ENCODE data around the gene SCNN1B.
"Not testable (repeated sequence)": the region's sequence is repeated elsewhere in the genome, so short reads cannot be mapped to it uniquely, and the experiment has no call there.

SCNN1B gene

GRCh38 chr16:23288726-23289512 is 13.2 kb upstream of the SCNN1B start:
- no peak for DNase-seq (ENCODE audit: low read depth)

- peak; percentile 6 for DNase-seq (ENCODE audit: low read depth)
Measured at GRCh38 chr16:23290189-23291062, 11.7 kb upstream of the SCNN1B start.

- DNase-seq (ENCODE audit: low read depth), result no peak
Measured at GRCh38 chr16:23293016-23293415, 9.1 kb upstream of the SCNN1B start.

- DNase-seq (ENCODE audit: low read depth), result no peak
Measured at GRCh38 chr16:23294260-23294659, 7.8 kb upstream of the SCNN1B start.

GRCh38 chr16:23296994-23297393 is 5.1 kb upstream of the SCNN1B start:
- no peak for DNase-seq (ENCODE audit: low read depth)

GRCh38 chr16:23298290-23298915 is 3.7 kb upstream of the SCNN1B start:
- no peak for DNase-seq (ENCODE audit: low read depth)

DNA sequence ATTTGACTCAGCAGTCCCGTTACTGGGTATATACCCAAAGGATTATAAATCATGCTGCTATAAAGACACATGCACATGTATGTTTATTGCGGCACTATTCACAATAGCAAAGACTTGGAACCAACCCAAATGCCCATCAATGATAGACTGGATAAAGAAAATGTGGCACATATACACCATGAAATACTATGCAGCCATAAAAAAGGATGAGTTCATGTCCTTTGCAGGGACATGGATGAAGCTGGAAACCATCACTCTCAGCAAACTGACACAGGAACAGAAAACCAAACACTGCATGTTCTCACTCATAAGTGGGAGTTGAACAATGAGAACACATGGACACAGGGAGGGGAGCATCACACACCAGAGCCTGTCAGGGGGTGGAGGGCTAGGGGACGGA is 2.3 kb upstream of the SCNN1B start:
- DNase-seq (ENCODE audit: low read depth), result not testable (repeated sequence)

- DNase-seq (ENCODE audit: low read depth), result no peak
Measured at GRCh38 chr16:23301251-23302044, 654 bp upstream of the SCNN1B start.

DNA sequence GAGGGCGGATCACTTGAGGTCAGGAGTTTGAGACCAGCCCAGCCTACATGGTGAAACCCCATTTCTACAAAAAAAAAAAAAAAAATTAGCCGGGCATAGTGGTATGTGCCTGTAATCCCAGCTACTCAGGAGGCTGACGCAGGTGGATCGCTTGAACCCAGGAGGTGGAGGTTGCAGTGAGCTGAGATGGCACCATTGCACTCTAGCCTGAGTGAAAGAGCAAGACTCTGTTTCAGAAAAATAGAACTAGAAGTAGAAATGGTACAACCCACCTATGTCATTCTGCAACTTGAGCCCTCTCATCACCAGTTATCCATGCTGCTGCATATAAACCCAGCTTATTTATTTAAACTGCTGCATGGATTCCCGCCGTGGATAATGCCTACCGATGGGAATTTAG is 1.6 kb downstream of the SCNN1B start:
- no peak for DNase-seq (ENCODE audit: low read depth)

DNA sequence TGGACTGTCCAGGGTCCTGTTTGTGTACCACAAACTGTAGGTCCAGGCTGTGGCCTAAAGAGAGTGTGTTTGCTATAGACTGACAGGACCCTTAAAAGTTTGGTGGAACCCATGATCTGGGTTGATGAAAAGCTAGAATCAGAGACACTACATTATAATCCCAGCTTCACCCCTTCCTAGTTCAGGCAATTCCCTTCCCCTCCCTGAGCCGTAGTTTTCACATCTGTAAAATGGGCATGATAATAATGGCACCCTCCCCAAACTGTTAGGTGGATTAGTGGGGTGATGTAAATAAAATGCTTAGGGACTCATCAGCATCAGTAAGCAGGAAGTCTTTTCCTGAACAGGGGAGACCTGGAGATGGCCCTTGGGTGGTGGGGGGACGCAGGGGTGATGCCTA is 2.5 kb downstream of the SCNN1B start:
- no peak for DNase-seq (ENCODE audit: low read depth)

GRCh38 chr16:23306199-23307100 is 4.3 kb downstream of the SCNN1B start:
- no peak for DNase-seq (ENCODE audit: low read depth)

GRCh38 chr16:23310217-23310616 is 8.1 kb downstream of the SCNN1B start:
- peak; percentile 5 for DNase-seq (ENCODE audit: low read depth)

- no peak for DNase-seq (ENCODE audit: low read depth)
Measured at GRCh38 chr16:23310744-23311143, 8.6 kb downstream of the SCNN1B start.

DNA sequence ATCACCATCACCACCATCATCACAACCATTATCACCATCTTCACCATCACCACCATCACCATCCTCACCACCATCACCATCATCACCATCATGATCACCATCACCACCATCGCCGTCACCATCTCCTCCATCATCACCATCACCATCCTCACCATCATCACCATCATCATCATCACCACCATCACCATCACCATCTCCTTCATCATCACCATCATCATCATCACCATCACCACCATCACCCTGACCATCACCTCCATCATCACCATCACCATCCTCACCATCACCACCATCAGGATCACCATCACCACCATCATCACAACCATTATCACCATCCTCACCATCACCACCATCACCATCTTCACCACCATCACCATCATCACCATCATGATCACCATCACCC is 14.1 kb downstream of the SCNN1B start:
- DNase-seq (ENCODE audit: low read depth), result no peak

- DNase-seq (ENCODE audit: low read depth), result no peak
Measured at GRCh38 chr16:23316634-23317265, 14.6 kb downstream of the SCNN1B start.

- no peak for DNase-seq (ENCODE audit: low read depth)
Measured at GRCh38 chr16:23317266-23317661, 15.2 kb downstream of the SCNN1B start.

DNA sequence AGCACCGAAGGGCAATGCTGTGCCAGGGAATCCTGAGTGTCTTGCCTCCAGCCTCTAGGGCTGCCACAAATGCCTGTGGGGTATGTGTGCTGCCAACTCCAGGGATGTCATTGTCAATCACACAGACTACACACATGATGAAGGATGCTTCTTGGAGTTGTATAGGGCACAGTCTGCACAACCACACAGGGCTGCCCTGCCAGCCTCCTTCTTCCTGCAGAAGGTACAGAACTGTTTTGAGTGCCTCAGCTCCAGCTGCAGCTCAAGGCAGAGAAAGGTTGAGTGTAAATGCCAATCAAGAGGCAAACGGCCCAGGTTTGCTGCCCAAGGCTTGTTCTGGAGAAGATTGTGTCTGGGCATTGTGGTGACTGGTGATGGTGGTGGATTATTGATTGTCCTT is 15.6 kb downstream of the SCNN1B start:
- DNase-seq (ENCODE audit: low read depth), result no peak

DNA sequence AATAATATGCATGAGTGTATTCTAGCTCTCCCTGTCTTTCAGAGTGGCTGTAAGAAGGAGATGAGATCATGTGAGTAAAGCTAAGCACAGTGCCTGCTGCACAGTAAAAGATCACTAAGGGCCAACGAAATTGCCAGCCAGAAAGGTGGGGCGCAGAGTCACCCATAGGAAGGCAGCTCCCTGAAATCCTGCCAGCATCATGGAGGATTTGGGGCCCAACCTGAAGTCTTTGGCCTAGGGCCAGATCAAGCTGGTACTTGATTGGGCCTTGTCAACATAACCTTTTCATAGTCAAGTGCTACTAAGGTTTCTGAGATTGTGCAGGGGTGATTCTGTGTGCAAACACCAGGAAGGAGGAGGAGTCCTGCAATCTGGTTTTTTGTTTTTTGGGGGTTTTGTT is 16.5 kb downstream of the SCNN1B start:
- no peak for DNase-seq (ENCODE audit: low read depth)

- no peak for DNase-seq (ENCODE audit: low read depth)
Measured at GRCh38 chr16:23319861-23320615, 17.9 kb downstream of the SCNN1B start.

GRCh38 chr16:23320693-23321092 is 18.6 kb downstream of the SCNN1B start:
- DNase-seq (ENCODE audit: low read depth), result no peak
